Measurements from ENCODE around the gene CPLX3. TPM values are rescaled to one million over a fixed set of nuclear protein-coding genes. Genes with fewer than 3 reads are reported as not detected.

Gene CPLX3
- total and polyA plus RNA-seq, 2 of the 8 experiments (the other 6 are each of a cell fraction or from before 2014, with no cell fraction given), result 0.17 TPM; not detected in 1

- no peak for TF ChIP-seq CHD7 (IDR thresholded peaks at IDR 0.05; ENCODE audit: insufficient replicate concordance, low read length)
- no peak for TF ChIP-seq GABPA (IDR thresholded peaks at IDR 0.05; ENCODE audit: borderline replicate concordance, insufficient read depth, low read length)
- no peak for TF ChIP-seq SAP30 (IDR thresholded peaks at IDR 0.05; ENCODE audit: insufficient read depth, insufficient replicate concordance, low read length)
- no peak for TF ChIP-seq ATF3 (IDR thresholded peaks at IDR 0.05; ENCODE audit: insufficient read depth, low read depth, low read length)
- TF ChIP-seq HDAC6 (IDR thresholded peaks at IDR 0.05; ENCODE audit: low read depth, low read length), result no peak
- no peak for TF ChIP-seq CTCF (IDR thresholded peaks at IDR 0.05; ENCODE audit: control extremely low read depth in 1 of 3, insufficient read depth in 1 of 3, low read depth in 1 of 3, low read length in 3 of 3)
- TF ChIP-seq RBBP5 (IDR thresholded peaks at IDR 0.05; ENCODE audit: borderline replicate concordance, low read depth, low read length), result no peak
Observed at GRCh38 chr15:74791007-74791406, 35.4 kb upstream of the CPLX3 start (continued).

Data from H1 (cell line).